ENCODE data around the gene NGLY1.

Gene NGLY1

GRCh38 chr3:25692341-25692740 lies 90.9 kb downstream of the NGLY1 start:
- DNase-seq (ENCODE audit: low read depth) = no peak
- TF ChIP-seq CTCF (conservative IDR thresholded peaks at IDR 0.05; ENCODE audit: low read length) = no peak
- H3K4me3 ChIP-seq (ENCODE audit: low read length) = no peak overlapping the region

GRCh38 chr3:25690768-25691533 lies 92.3 kb downstream of the NGLY1 start:
- no peak for TF ChIP-seq CTCF (conservative IDR thresholded peaks at IDR 0.05; ENCODE audit: low read length)
- H3K4me3 ChIP-seq (ENCODE audit: low read length) = no peak overlapping the region
- DNase-seq (ENCODE audit: low read depth) = no peak

GRCh38 chr3:25689226-25689625 lies 94.0 kb downstream of the NGLY1 start:
- no peak overlapping the region for H3K4me3 ChIP-seq (ENCODE audit: low read length)
- TF ChIP-seq CTCF (conservative IDR thresholded peaks at IDR 0.05; ENCODE audit: low read length) = no peak
- DNase-seq (ENCODE audit: low read depth) = no peak

GRCh38 chr3:25687742-25688141 lies 95.5 kb downstream of the NGLY1 start:
- no peak for TF ChIP-seq CTCF (conservative IDR thresholded peaks at IDR 0.05; ENCODE audit: low read length)
- no peak overlapping the region for H3K4me3 ChIP-seq (ENCODE audit: low read length)

GRCh38 chr3:25686766-25687165 lies 96.5 kb downstream of the NGLY1 start:
- no peak overlapping the region for H3K4me3 ChIP-seq (ENCODE audit: low read length)
- DNase-seq (ENCODE audit: low read depth) = no peak
- TF ChIP-seq CTCF (conservative IDR thresholded peaks at IDR 0.05; ENCODE audit: low read length) = no peak

More at GRCh38 chr3:25687742-25688141, 95.5 kb downstream of the NGLY1 start:
- DNase-seq (ENCODE audit: low read depth) = no peak

- no peak for TF ChIP-seq CTCF (conservative IDR thresholded peaks at IDR 0.05; ENCODE audit: low read length)
- H3K4me3 ChIP-seq (ENCODE audit: low read length) = no peak overlapping the region
- DNase-seq (ENCODE audit: low read depth) = no peak
Observed at GRCh38 chr3:25683882-25684281, 99.4 kb downstream of the NGLY1 start.

- H3K4me3 ChIP-seq (ENCODE audit: low read length) = no peak overlapping the region
- no peak for DNase-seq (ENCODE audit: low read depth)
- no peak for TF ChIP-seq CTCF (conservative IDR thresholded peaks at IDR 0.05; ENCODE audit: low read length)
Observed at GRCh38 chr3:25683410-25683809, 99.8 kb downstream of the NGLY1 start.
